Upper lobe of right lung (tissue), 1 donor: ENCODE measurements around the gene PLEKHA7. TPM values are rescaled to one million over a fixed set of nuclear protein-coding genes. Genes with fewer than 3 reads are reported as not detected.

Source experiments
- ATAC-seq: fragments of 200-7000 bp; cut with Tn5 transposase; one replicate; pipeline ENCODE4 v1.9.1; 2020; ENCODE audit warnings: mild to moderate bottlenecking, moderate library complexity
- DNase-seq: peaks from one replicate; pipeline ENCODE4 v3.0.0-alpha.2; 2020
- H3K27ac ChIP-seq: fragments of 200-600 bp; one replicate; pipeline ENCODE4 v1.8.0; 2022
- H3K27me3 ChIP-seq: fragments of 200-600 bp; one replicate; pipeline ENCODE4 v1.8.0; 2022; ENCODE audit warnings: mild to moderate bottlenecking
- H3K36me3 ChIP-seq: fragments of 200-600 bp; one replicate; pipeline ENCODE4 v1.8.0; 2022
- H3K4me1 ChIP-seq: fragments of 200-600 bp; one replicate; pipeline ENCODE4 v1.8.0; 2022
- H3K4me3 ChIP-seq: fragments of 200-600 bp; one replicate; pipeline ENCODE4 v1.8.0; 2022; ENCODE audit warnings: mild to moderate bottlenecking
- H3K9me3 ChIP-seq: fragments of 200-600 bp; one replicate; pipeline ENCODE4 v1.8.0; 2022
- CTCF ChIP-seq: fragments of 200-600 bp; IDR thresholded peaks from one replicate; pipeline ENCODE4 v1.8.0; 2022; ENCODE audit warnings: antibody characterized with exemption
- intact Hi-C: fragments of 100-400 bp; cut with DNase I; formaldehyde crosslinking; loops from one replicate; pipeline ENCODE4 v1.11.0; 2022
- total RNA-seq: library from RNA; stranded (reverse); fragmentation: NEBNext Ultra II Directional; extraction: Animal tissue kit (Norgen Biotek cat#: 25700); gene quantifications from one replicate; pipeline ENCODE4 v1.2.1, GENCODE V29; 2021
- donor health status: DM: no; HTN: yes; CAD: no; lungs with severe emphysema.

PLEKHA7 gene
- total RNA-seq, 1 donor from 2014 or later: 43.6 TPM

- DNase-seq (no peak), ATAC-seq (no peak)
- TF ChIP-seq CTCF: no peak
- H3K4me1 ChIP-seq: no peaks in the 10 kb centered on the region
- peaks cover 6% of the 10 kb centered on the region for H3K36me3 ChIP-seq
- no peaks in the 10 kb centered on the region for H3K9me3 ChIP-seq
- intact Hi-C loops: no loop called here
- H3K4me3 ChIP-seq: no peak overlapping the region
- no peaks in the 10 kb centered on the region for H3K27me3 ChIP-seq
- no peak overlapping the region for H3K27ac ChIP-seq
Observed at GRCh38 chr11:16856022-16856471, 158.2 kb downstream of the PLEKHA7 start.

DNA sequence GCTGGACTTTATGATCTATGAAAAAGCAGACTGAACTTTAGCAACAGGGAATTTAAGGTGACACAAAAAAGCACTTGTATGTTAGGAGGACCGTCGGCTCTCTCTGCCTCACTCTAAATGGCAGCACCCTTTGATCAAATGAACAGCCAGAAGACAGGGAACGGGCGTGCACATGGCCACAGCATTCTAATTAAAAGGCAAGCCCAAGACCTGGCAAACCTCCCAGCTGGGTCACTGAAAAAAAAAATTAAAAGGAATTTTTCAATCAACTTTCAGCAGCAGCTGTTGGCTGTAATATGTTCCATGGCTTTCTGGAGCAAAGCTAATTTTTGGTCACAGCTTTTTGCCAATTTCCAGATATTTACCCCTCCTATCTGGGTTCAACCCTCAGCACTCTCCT is 159.2 kb downstream of the PLEKHA7 start:
- H3K9me3 ChIP-seq: no peaks in the 10 kb centered on the region
- no peaks in the 10 kb centered on the region for H3K4me1 ChIP-seq
- intact Hi-C loops: no loop called here
- H3K4me3 ChIP-seq: no peak overlapping the region
- no peak for TF ChIP-seq CTCF
- H3K27me3 ChIP-seq: no peaks in the 10 kb centered on the region
- ATAC-seq: no peak
- no peak overlapping the region for H3K27ac ChIP-seq
- no peak for DNase-seq
- H3K36me3 ChIP-seq: peaks cover 6% of the 10 kb centered on the region

GRCh38 chr11:16853859-16854258 is 160.4 kb downstream of the PLEKHA7 start:
- H3K27me3 ChIP-seq: no peaks in the 10 kb centered on the region

DNA sequence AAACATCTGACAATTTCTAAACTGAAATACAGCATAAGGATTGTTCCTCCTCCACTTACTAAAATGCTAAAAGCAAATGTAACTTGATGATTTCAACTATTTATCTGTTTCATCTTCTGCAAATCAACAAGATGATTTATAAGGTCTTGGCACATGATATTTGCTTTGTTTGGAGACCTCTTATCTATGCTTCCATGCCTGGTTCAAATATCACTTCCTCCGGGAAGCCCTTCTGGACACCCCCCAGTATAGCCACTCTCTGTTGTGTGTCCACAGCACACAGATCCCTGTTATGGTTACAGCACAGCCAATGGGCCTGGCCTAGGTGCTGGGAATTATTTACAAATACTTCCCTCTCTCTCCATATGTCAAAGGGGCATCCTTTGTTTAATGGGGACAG is 160.9 kb downstream of the PLEKHA7 start:
- no peak for DNase-seq
- ATAC-seq: no peak
- H3K27ac ChIP-seq: no peak overlapping the region
- H3K4me1 ChIP-seq: no peaks in the 10 kb centered on the region
- peaks cover 6% of the 10 kb centered on the region for H3K36me3 ChIP-seq
- intact Hi-C loops: no loop called here
- H3K4me3 ChIP-seq: no peak overlapping the region
- TF ChIP-seq CTCF: no peak
- H3K27me3 ChIP-seq: no peaks in the 10 kb centered on the region
- H3K9me3 ChIP-seq: no peaks in the 10 kb centered on the region

More at GRCh38 chr11:16853859-16854258, 160.4 kb downstream of the PLEKHA7 start:
- DNase-seq (no peak), ATAC-seq (no peak)
- Histone ChIP-seq H3K4me3 (no peak overlapping the region), H3K9me3 (no peaks in the 10 kb centered on the region), H3K27ac (no peak overlapping the region), H3K4me1 (no peaks in the 10 kb centered on the region), H3K36me3 (peaks cover 6% of the 10 kb centered on the region)
- intact Hi-C loops: no loop called here
- no peak for TF ChIP-seq CTCF

DNA sequence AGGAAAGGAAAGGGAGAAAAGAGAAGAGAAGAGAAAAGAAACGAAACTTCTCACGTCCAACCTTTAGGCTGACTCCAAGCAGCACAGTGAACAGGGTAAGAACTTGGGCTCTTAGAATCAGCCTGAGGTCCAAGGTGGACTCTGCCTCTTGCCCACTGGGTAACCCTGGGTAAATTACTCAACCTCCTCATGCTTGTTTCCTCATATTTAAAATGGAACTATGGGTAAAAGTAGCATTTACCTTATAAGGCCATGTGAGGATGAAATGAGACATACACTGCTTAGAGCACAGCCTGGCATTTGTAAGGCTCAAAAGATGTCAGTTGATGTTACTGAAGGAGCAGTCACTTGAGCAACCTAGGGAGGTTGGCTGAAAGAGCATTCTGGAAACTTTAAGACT is 167.9 kb downstream of the PLEKHA7 start:
- ATAC-seq: no peak
- Histone ChIP-seq H3K4me1 (no peaks in the 10 kb centered on the region), H3K27ac (no peak overlapping the region), H3K9me3 (no peaks in the 10 kb centered on the region), H3K27me3 (no peaks in the 10 kb centered on the region), H3K36me3 (no peaks in the 10 kb centered on the region), H3K4me3 (no peak overlapping the region)
- no peak for DNase-seq
- intact Hi-C loops: no loop called here
- TF ChIP-seq CTCF: no peak

GRCh38 chr11:16844268-16844771 is 169.9 kb downstream of the PLEKHA7 start:
- Histone ChIP-seq H3K27ac (no peak overlapping the region), H3K36me3 (no peaks in the 10 kb centered on the region), H3K4me3 (no peak overlapping the region), H3K9me3 (no peaks in the 10 kb centered on the region), H3K4me1 (no peaks in the 10 kb centered on the region), H3K27me3 (no peaks in the 10 kb centered on the region)
- ATAC-seq (no peak), DNase-seq (no peak)
- TF ChIP-seq CTCF: no peak
- intact Hi-C loops: no loop called here
